K562 (cell line): ENCODE data around the gene RREB1. TPM values are rescaled to one million over a fixed set of nuclear protein-coding genes. Genes with fewer than 3 reads are reported as not detected.

Experiments
- BCL6 ChIP-seq: fragments of 250-450 bp; sonication (Bioruptor Pico); IDR thresholded peaks from 2 replicates; pipeline ENCODE4 v1.4.0; 2020
- CC2D1A ChIP-seq: fragments of 450-650 bp; IDR thresholded peaks from 2 replicates; pipeline ENCODE4 v1.6.1; 2017; ENCODE audit warnings: mild to moderate bottlenecking
- CEBPG ChIP-seq, 3 experiments: fragments of 200-800 bp in 1 of 3; sonication (Bioruptor generic) in 1 of 3; sonication (generic) in 1 of 3; formaldehyde crosslinking in 1 of 3; IDR thresholded peaks in 2 of 3; conservative IDR thresholded peaks in 1 of 3; 2 replicates each; pipeline versions ENCODE4 v1.6.1 to v1.8.0; 2016 to 2022; ENCODE audit warnings: missing compliant biosample characterization in 2 of 3, missing genetic modification characterization in 2 of 3, mild to moderate bottlenecking in 1 of 3, missing genetic modification reagents in 1 of 3
- FOXA3 ChIP-seq, 2 experiments: fragments of 450-650 bp in 1 of 2; sonication (generic) in 1 of 2; formaldehyde crosslinking; IDR thresholded peaks in 1 of 2; conservative IDR thresholded peaks in 1 of 2; 2 replicates each; pipeline versions ENCODE4 v1.4.0 to v1.8.0; 2020 to 2022; ENCODE audit warnings: mild to moderate bottlenecking in 2 of 2, missing genetic modification reagents in 1 of 2
- GTF2F1 ChIP-seq: IDR thresholded peaks from 2 replicates; pipeline ENCODE4 v1.6.1; 2011; ENCODE audit warnings: low read depth, low read length, improper control_type of control experiment
- HDGF ChIP-seq: fragments of 450-650 bp; IDR thresholded peaks from 2 replicates; pipeline ENCODE4 v1.6.1; 2016
- HNRNPUL1 ChIP-seq: fragments of 200-400 bp; formaldehyde crosslinking; IDR thresholded peaks from 2 replicates; pipeline ENCODE4 v1.6.1; 2017; ENCODE audit warnings: low read length
- KLF16 ChIP-seq: IDR thresholded peaks from 2 replicates; pipeline ENCODE4 v1.6.1; 2016; ENCODE audit warnings: antibody characterized with exemption
- MCM3 ChIP-seq: fragments of 450-650 bp; IDR thresholded peaks from 2 replicates; pipeline ENCODE4 v1.6.1; 2016
- NFE2L1 ChIP-seq: fragments of 450-650 bp; IDR thresholded peaks from 2 replicates; pipeline ENCODE4 v1.6.1; 2016; ENCODE audit warnings: missing genetic modification characterization, low read depth, mild to moderate bottlenecking, missing compliant biosample characterization, moderate library complexity, borderline replicate concordance
- PML ChIP-seq: IDR thresholded peaks from 2 replicates; pipeline ENCODE4 v1.6.1; 2012; ENCODE audit warnings: low read length, inconsistent platforms
- RB1 ChIP-seq: fragments of 450-650 bp; IDR thresholded peaks from 2 replicates; pipeline ENCODE4 v1.6.1; 2017; ENCODE audit warnings: low read depth, mild to moderate bottlenecking
- RBM34 ChIP-seq: fragments of 200-400 bp; formaldehyde crosslinking; IDR thresholded peaks from 2 replicates; pipeline ENCODE4 v1.6.1; 2018; ENCODE audit warnings: low read length, borderline replicate concordance; ENCODE audit not compliant: insufficient read depth
- ZBTB1 ChIP-seq: sonication (generic); formaldehyde crosslinking; IDR thresholded peaks from 2 replicates; pipeline ENCODE4 v1.8.1; 2023; ENCODE audit warnings: missing genetic modification reagents, low read depth, mild to moderate bottlenecking, borderline replicate concordance
- ZNF217 ChIP-seq: sonication (generic); formaldehyde crosslinking; IDR thresholded peaks from 2 replicates; pipeline ENCODE4 v1.8.0; 2022; ENCODE audit warnings: mild to moderate bottlenecking, missing genetic modification reagents
- ZNF57 ChIP-seq: fragments of 450-650 bp; formaldehyde crosslinking; IDR thresholded peaks from 2 replicates; pipeline ENCODE4 v1.4.0; 2020; ENCODE audit warnings: mild to moderate bottlenecking, moderate library complexity
- ZZZ3 ChIP-seq: fragments of 450-650 bp; IDR thresholded peaks from 2 replicates; pipeline ENCODE4 v1.6.1; 2016; ENCODE audit warnings: antibody characterized with exemption, mild to moderate bottlenecking, moderate library complexity
- polyA plus RNA-seq, 8 experiments: library from polyadenylated mRNA; depleted of rRNA in 4 of 8; stranded (reverse) in 5 of 8; unstranded in 3 of 8; fragments of >200 nt; fragmentation: Nextera tagmentation in 2 of 8; fragmentation: Illumina TruSeq in 1 of 8; extraction: Ambion mirVana in 2 of 8; extraction: Trizol in 1 of 8; gene quantifications; 2 replicates each; pipeline versions ENCODE4 v1.2.1 to v1.2.3, GENCODE V29; 2011 to 2014; ENCODE audit warnings: inconsistent platforms in 1 of 8, missing spikeins in 1 of 8
- total RNA-seq, 7 experiments: library from RNA; depleted of rRNA in 6 of 7; stranded (reverse); fragments of >200 nt in 6 of 7; fragmentation: Illumina TruSeq in 2 of 7; extraction: Trizol in 2 of 7; gene quantifications; 2 replicates each; pipeline versions ENCODE4 v1.2.1 to v1.2.3, GENCODE V29; 2011 to 2021; ENCODE audit warnings: low replicate concordance in 1 of 7
- TF ChIP-seq, protein P1 (sequence below): IDR thresholded peaks from 2 replicates; pipeline ENCODE4 v1.6.1; 2011; ENCODE audit not compliant: insufficient read length; ENCODE audit errors: extremely low read depth
- TF ChIP-seq, protein P2 (sequence below), 2 experiments: fragments of 450-650 bp; IDR thresholded peaks; 2 replicates each; pipeline ENCODE4 v1.6.1; 2018; ENCODE audit warnings: mild to moderate bottlenecking in 2 of 2, low read depth in 1 of 2; ENCODE audit not compliant: partially characterized antibody in 2 of 2
- TF ChIP-seq, protein P3 (sequence below): fragments of 450-650 bp; conservative IDR thresholded peaks from 2 replicates; pipeline ENCODE4 v1.6.1; 2016; ENCODE audit warnings: missing genetic modification characterization, low read depth, mild to moderate bottlenecking, missing compliant biosample characterization, moderate library complexity
- TF ChIP-seq, protein P4 (sequence below): fragments of 450-650 bp; formaldehyde crosslinking; IDR thresholded peaks from 2 replicates; pipeline ENCODE4 v1.4.0; 2020; ENCODE audit warnings: mild to moderate bottlenecking, moderate library complexity

The RREB1 gene
- total and polyA plus RNA-seq, 9 of the 15 experiments (the other 6 are each of a cell fraction or from before 2014, with no cell fraction given) = 3.3 to 64.2 (median 19.3) TPM

DNA sequence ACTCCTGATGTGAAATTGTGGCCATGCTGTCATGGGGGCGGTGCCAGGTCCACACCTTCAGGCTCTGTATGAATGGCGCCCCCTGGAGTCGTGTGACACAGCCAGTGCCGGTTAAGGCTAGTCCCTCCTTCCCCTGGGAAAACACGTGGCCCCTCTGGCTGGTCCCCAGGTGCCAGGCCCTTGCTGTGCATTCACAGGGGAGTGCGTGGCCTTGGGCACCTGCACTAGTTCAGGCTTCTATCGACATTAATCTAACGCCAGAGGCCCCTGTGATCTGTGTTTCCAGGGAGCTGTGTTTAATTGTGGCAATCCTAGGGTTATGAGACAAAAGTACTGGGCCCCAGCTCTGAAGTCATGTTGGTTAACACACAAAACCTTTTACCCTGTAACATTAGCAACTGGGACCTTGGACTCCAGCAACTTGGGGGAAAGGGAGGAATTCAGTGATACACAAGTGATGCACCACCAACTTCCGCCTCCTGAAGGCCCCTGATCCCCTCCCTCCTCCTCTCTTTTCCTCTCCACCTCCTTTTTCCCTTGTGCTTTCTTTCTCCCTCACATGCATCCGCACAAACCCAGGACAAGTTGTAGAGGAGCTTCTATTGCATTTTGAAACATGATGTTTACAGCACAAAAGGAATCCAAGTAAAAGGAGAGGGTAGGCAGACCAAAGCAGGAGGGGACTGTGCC lies 131.3 kb downstream of the RREB1 start (continued):
- no peak for TF ChIP-seq RBM34
- 0 out of 2 replicates have a peak, but pooled peaks have one; percentile 47 for TF ChIP-seq KLF16
- no peak for TF ChIP-seq NFE2L1 (tag)
- TF ChIP-seq, protein P1, sequence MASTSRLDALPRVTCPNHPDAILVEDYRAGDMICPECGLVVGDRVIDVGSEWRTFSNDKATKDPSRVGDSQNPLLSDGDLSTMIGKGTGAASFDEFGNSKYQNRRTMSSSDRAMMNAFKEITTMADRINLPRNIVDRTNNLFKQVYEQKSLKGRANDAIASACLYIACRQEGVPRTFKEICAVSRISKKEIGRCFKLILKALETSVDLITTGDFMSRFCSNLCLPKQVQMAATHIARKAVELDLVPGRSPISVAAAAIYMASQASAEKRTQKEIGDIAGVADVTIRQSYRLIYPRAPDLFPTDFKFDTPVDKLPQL = no peak
- TF ChIP-seq, protein P2, sequence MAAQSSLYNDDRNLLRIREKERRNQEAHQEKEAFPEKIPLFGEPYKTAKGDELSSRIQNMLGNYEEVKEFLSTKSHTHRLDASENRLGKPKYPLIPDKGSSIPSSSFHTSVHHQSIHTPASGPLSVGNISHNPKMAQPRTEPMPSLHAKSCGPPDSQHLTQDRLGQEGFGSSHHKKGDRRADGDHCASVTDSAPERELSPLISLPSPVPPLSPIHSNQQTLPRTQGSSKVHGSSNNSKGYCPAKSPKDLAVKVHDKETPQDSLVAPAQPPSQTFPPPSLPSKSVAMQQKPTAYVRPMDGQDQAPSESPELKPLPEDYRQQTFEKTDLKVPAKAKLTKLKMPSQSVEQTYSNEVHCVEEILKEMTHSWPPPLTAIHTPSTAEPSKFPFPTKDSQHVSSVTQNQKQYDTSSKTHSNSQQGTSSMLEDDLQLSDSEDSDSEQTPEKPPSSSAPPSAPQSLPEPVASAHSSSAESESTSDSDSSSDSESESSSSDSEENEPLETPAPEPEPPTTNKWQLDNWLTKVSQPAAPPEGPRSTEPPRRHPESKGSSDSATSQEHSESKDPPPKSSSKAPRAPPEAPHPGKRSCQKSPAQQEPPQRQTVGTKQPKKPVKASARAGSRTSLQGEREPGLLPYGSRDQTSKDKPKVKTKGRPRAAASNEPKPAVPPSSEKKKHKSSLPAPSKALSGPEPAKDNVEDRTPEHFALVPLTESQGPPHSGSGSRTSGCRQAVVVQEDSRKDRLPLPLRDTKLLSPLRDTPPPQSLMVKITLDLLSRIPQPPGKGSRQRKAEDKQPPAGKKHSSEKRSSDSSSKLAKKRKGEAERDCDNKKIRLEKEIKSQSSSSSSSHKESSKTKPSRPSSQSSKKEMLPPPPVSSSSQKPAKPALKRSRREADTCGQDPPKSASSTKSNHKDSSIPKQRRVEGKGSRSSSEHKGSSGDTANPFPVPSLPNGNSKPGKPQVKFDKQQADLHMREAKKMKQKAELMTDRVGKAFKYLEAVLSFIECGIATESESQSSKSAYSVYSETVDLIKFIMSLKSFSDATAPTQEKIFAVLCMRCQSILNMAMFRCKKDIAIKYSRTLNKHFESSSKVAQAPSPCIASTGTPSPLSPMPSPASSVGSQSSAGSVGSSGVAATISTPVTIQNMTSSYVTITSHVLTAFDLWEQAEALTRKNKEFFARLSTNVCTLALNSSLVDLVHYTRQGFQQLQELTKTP (IDR thresholded peaks at IDR 0.05; ENCODE audit: low read depth in 1 of 2, partially characterized antibody in 2 of 2) = no peak
- no peak for TF ChIP-seq MCM3
- no peak for TF ChIP-seq PML
- no peak for TF ChIP-seq BCL6
- no peak for TF ChIP-seq CEBPG (CRISPR knock-in tag; IDR thresholded peaks at IDR 0.05)
- TF ChIP-seq CEBPG (tag; conservative IDR thresholded peaks at IDR 0.05 in 1 of 2, IDR thresholded peaks at IDR 0.05 in 1 of 2) = no peak
- TF ChIP-seq GTF2F1 = no peak
- peak; percentile 70; the same call in 1 of the 2 replicates for TF ChIP-seq CC2D1A
- no peak for TF ChIP-seq ZZZ3
- no peak for TF ChIP-seq ZBTB1 (CRISPR knock-in tag)
- TF ChIP-seq HDGF = no peak
- TF ChIP-seq, protein P3, sequence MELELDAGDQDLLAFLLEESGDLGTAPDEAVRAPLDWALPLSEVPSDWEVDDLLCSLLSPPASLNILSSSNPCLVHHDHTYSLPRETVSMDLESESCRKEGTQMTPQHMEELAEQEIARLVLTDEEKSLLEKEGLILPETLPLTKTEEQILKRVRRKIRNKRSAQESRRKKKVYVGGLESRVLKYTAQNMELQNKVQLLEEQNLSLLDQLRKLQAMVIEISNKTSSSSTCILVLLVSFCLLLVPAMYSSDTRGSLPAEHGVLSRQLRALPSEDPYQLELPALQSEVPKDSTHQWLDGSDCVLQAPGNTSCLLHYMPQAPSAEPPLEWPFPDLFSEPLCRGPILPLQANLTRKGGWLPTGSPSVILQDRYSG = no peak
- peak; percentile 63; the same call in 1 of the 2 replicates for TF ChIP-seq RB1
- TF ChIP-seq ZNF57 (CRISPR knock-in tag) = no peak
- TF ChIP-seq HNRNPUL1 = no peak
- TF ChIP-seq, protein P4, sequence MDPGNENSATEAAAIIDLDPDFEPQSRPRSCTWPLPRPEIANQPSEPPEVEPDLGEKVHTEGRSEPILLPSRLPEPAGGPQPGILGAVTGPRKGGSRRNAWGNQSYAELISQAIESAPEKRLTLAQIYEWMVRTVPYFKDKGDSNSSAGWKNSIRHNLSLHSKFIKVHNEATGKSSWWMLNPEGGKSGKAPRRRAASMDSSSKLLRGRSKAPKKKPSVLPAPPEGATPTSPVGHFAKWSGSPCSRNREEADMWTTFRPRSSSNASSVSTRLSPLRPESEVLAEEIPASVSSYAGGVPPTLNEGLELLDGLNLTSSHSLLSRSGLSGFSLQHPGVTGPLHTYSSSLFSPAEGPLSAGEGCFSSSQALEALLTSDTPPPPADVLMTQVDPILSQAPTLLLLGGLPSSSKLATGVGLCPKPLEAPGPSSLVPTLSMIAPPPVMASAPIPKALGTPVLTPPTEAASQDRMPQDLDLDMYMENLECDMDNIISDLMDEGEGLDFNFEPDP (CRISPR knock-in tag) = no peak
- TF ChIP-seq FOXA3 (CRISPR knock-in tag; conservative IDR thresholded peaks at IDR 0.05 in 1 of 2, IDR thresholded peaks at IDR 0.05 in 1 of 2) = no peak
- TF ChIP-seq ZNF217 (CRISPR knock-in tag) = no peak
